GM12891 (cell line): ENCODE results near the gene IRAG1.

Source experiments
- POLR2A ChIP-seq: IDR thresholded peaks from 2 replicates; pipeline ENCODE4 v1.6.1; 2011; ENCODE audit warnings: low read depth, low read length, control low read depth
- TAF1 ChIP-seq: IDR thresholded peaks from 2 replicates; pipeline ENCODE4 v1.6.1; 2011; ENCODE audit warnings: low read depth, low read length, control low read depth

GRCh38 chr11:10694486-10695239 lies 1.1 kb upstream of the IRAG1 start:
- no peak for TF ChIP-seq POLR2A
- TF ChIP-seq TAF1, result no peak
